Caki2 (cell line): ENCODE data around the gene HDGFL3. TPM values are rescaled to one million over a fixed set of nuclear protein-coding genes. Genes with fewer than 3 reads are reported as not detected.
"Not testable (repeated sequence)": the region's sequence is repeated elsewhere in the genome, so short reads cannot be mapped to it uniquely, and the experiment has no call there.

ENCODE experiments used
- DNase-seq: peaks from one replicate; pipeline ENCODE4 v3.0.0-alpha.2; 2015; ENCODE audit warnings: low read depth
- in situ Hi-C: cut with HindIII; loops from 2 replicates; pipeline ENCODE4 v1.10.0; 2016; ENCODE audit warnings: low sequenced_read_pairs, low pct_unique_long_range_greater_than_20kb, mixed read lengths
- total RNA-seq: library from RNA; depleted of rRNA; stranded (reverse); fragments of >200 nt; shearing (Covaris generic); gene quantifications from 2 replicates; pipeline ENCODE4 v1.2.3, GENCODE V29; 2014; ENCODE audit warnings: low replicate concordance; rRNA removed

The HDGFL3 gene
- total RNA-seq, 1 experiment from 2014 or later: 23.9 TPM

GRCh38 chr15:83085864-83086552, 121.6 kb downstream of the HDGFL3 start:
- DNase-seq, in situ Hi-C loops: not testable (repeated sequence)

- DNase-seq, in situ Hi-C loops: not testable (repeated sequence)
Observed at GRCh38 chr15:83085461-83085860, 122.2 kb downstream of the HDGFL3 start.

GRCh38 chr15:83082730-83083386, 124.8 kb downstream of the HDGFL3 start:
- in situ Hi-C loops: no loop called here

GRCh38 chr15:83081256-83082014, 126.2 kb downstream of the HDGFL3 start:
- in situ Hi-C loops: no loop called here
- DNase-seq: no peak

More at GRCh38 chr15:83082730-83083386, 124.8 kb downstream of the HDGFL3 start:
- no peak for DNase-seq

- DNase-seq: no peak
- in situ Hi-C loops: no loop called here
Observed at GRCh38 chr15:83078712-83079111, 128.9 kb downstream of the HDGFL3 start.

Other genes with a start within 250 kb of the HDGFL3 start
- 16.8 and 28.5 TPM in 2 replicates for gene RAMAC, start 221.6 kb downstream of the HDGFL3 start, total RNA-seq
- gene C15orf40, start 196.2 kb downstream of the HDGFL3 start, total RNA-seq: 37.6 and 51.0 TPM in 2 replicates
- 46.5 and 56.8 TPM in 2 replicates for gene BTBD1, start 140.6 kb downstream of the HDGFL3 start, total RNA-seq
- not detected in 2 replicates for gene TM6SF1, start 100.2 kb downstream of the HDGFL3 start, total RNA-seq
- gene BNC1, start 76.8 kb upstream of the HDGFL3 start, total RNA-seq: not detected in 2 replicates
- 0.57 TPM in 1 of 2 replicates, not detected in the other for gene SH3GL3, start 239.5 kb upstream of the HDGFL3 start, total RNA-seq